Neural cell (in vitro differentiated cells): Measurements from ENCODE around the gene LNPEP. TPM values are rescaled to one million over a fixed set of nuclear protein-coding genes. Genes with fewer than 3 reads are reported as not detected.
A peak's percentile ranks its signal among the peaks of the same experiment; 100 is the strongest.

Experiments
- H2AFZ ChIP-seq: fragments of 200-600, 300-800 bp; sonication (generic), shearing (Covaris generic); 2 replicates; pipeline ENCODE4 v1.6.0; 2014; ENCODE audit warnings: low read depth, mild to moderate bottlenecking, antibody characterized with exemption, low read length, moderate library complexity
- H3F3A ChIP-seq: fragments of 200-600 bp; shearing (Covaris generic); 2 replicates; pipeline ENCODE4 v1.6.1; 2016; ENCODE audit warnings: mild to moderate bottlenecking, moderate library complexity, mixed read lengths, antibody characterized with exemption, low read length; ENCODE audit not compliant: insufficient read depth, poor library complexity, severe bottlenecking
- H3K27ac ChIP-seq: fragments of 200-600, 300-800 bp; sonication (generic), shearing (Covaris generic); 2 replicates; pipeline ENCODE4 v1.5.1; 2014; ENCODE audit warnings: mild to moderate bottlenecking, low read length, moderate library complexity
- H3K27me3 ChIP-seq: fragments of 300-800, 200-600 bp; sonication (generic), shearing (Covaris generic); 2 replicates; pipeline ENCODE4 v1.6.0; 2014; ENCODE audit warnings: mild to moderate bottlenecking, low read depth, low read length, moderate library complexity; ENCODE audit not compliant: insufficient read depth
- H3K36me3 ChIP-seq: fragments of 300-800, 200-600 bp; sonication (generic), shearing (Covaris generic); 2 replicates; pipeline ENCODE4 v1.5.1; 2014; ENCODE audit warnings: mild to moderate bottlenecking, antibody characterized with exemption, low read length, moderate library complexity; ENCODE audit not compliant: insufficient read depth
- H3K4me2 ChIP-seq: fragments of 300-800, 200-600 bp; sonication (generic), shearing (Covaris generic); 2 replicates; pipeline ENCODE4 v1.6.0; 2014; ENCODE audit warnings: mild to moderate bottlenecking, low read length
- H3K4me3 ChIP-seq: fragments of 300-800, 200-600 bp; sonication (generic), shearing (Covaris generic); 2 replicates; pipeline ENCODE4 v1.5.1; 2014; ENCODE audit warnings: mild to moderate bottlenecking, low read length, moderate library complexity
- H3K79me2 ChIP-seq: fragments of 200-600 bp; shearing (Covaris generic); replicated peaks from 2 replicates; pipeline ENCODE4 v1.6.0; 2014; ENCODE audit warnings: mild to moderate bottlenecking, low read length, moderate library complexity; ENCODE audit not compliant: insufficient read depth
- H3K9ac ChIP-seq: fragments of 300-800, 200-600 bp; sonication (generic), shearing (Covaris generic); 2 replicates; pipeline ENCODE4 v1.6.1; 2016; ENCODE audit warnings: mild to moderate bottlenecking, low read length, mixed read lengths
- H3K9me2 ChIP-seq: fragments of 200-600 bp; shearing (Covaris generic); 2 replicates; pipeline ENCODE4 v1.6.1; 2016; ENCODE audit warnings: mild to moderate bottlenecking, low read length, mixed read lengths; ENCODE audit not compliant: insufficient read depth
- H3K9me3 ChIP-seq: fragments of 200-600, 300-800 bp; sonication (generic), shearing (Covaris generic); 2 replicates; pipeline ENCODE4 v1.6.1; 2016; ENCODE audit warnings: mild to moderate bottlenecking, mixed run types, low read length, moderate library complexity, mixed read lengths
- H4K20me1 ChIP-seq: fragments of 200-600 bp; shearing (Covaris generic); 2 replicates; pipeline ENCODE4 v1.6.1; 2016; ENCODE audit warnings: mild to moderate bottlenecking, mixed run types; ENCODE audit not compliant: insufficient read depth
- EP300 ChIP-seq: fragments of 450-650 bp; conservative IDR thresholded peaks from 2 replicates; pipeline ENCODE4 v1.6.1; 2014; ENCODE audit warnings: antibody characterized with exemption, mild to moderate bottlenecking, moderate library complexity; ENCODE audit not compliant: poor library complexity, severe bottlenecking
- EZH2 ChIP-seq: fragments of 200-600, 300-800 bp; shearing (Covaris generic), sonication (generic); IDR thresholded peaks from 2 replicates; pipeline ENCODE4 v1.6.1; 2014; ENCODE audit warnings: antibody characterized with exemption, low read length, borderline replicate concordance, mild to moderate bottlenecking; ENCODE audit not compliant: insufficient read depth, poor library complexity, severe bottlenecking
- MXI1 ChIP-seq: fragments of 450-650 bp; conservative IDR thresholded peaks from 2 replicates; pipeline ENCODE4 v1.6.1; 2014; ENCODE audit warnings: antibody characterized with exemption, mild to moderate bottlenecking; ENCODE audit not compliant: poor library complexity, severe bottlenecking
- POLR2AphosphoS5 ChIP-seq: IDR thresholded peaks from 2 replicates; pipeline ENCODE4 v1.6.1; 2012
- RAD21 ChIP-seq: fragments of 450-650 bp; conservative IDR thresholded peaks from 2 replicates; pipeline ENCODE4 v1.6.1; 2014; ENCODE audit warnings: antibody characterized with exemption, mild to moderate bottlenecking, moderate library complexity
- SMC3 ChIP-seq: fragments of 450-650 bp; conservative IDR thresholded peaks from 2 replicates; pipeline ENCODE4 v1.6.1; 2014; ENCODE audit warnings: antibody characterized with exemption, mild to moderate bottlenecking, moderate library complexity; ENCODE audit not compliant: poor library complexity
- TAF1 ChIP-seq: IDR thresholded peaks from 2 replicates; pipeline ENCODE4 v1.6.1; 2012; ENCODE audit warnings: low read depth
- polyA plus RNA-seq: library from polyadenylated mRNA; depleted of rRNA; stranded (reverse); fragments of >200 nt; gene quantifications from 2 replicates; pipeline ENCODE4 v1.2.3, GENCODE V29; 2014
- TF ChIP-seq, protein P1 (sequence below): IDR thresholded peaks from 2 replicates; pipeline ENCODE4 v1.6.1; 2012; ENCODE audit warnings: borderline replicate concordance
- TF ChIP-seq, protein P2 (sequence below): fragments of 450-650 bp; IDR thresholded peaks from 2 replicates; pipeline ENCODE4 v1.5.1; 2014; ENCODE audit warnings: antibody characterized with exemption, mild to moderate bottlenecking, moderate library complexity; ENCODE audit not compliant: poor library complexity, severe bottlenecking

The LNPEP gene
- polyA plus RNA-seq, 1 donor from 2014 or later, result 25.6 TPM

DNA sequence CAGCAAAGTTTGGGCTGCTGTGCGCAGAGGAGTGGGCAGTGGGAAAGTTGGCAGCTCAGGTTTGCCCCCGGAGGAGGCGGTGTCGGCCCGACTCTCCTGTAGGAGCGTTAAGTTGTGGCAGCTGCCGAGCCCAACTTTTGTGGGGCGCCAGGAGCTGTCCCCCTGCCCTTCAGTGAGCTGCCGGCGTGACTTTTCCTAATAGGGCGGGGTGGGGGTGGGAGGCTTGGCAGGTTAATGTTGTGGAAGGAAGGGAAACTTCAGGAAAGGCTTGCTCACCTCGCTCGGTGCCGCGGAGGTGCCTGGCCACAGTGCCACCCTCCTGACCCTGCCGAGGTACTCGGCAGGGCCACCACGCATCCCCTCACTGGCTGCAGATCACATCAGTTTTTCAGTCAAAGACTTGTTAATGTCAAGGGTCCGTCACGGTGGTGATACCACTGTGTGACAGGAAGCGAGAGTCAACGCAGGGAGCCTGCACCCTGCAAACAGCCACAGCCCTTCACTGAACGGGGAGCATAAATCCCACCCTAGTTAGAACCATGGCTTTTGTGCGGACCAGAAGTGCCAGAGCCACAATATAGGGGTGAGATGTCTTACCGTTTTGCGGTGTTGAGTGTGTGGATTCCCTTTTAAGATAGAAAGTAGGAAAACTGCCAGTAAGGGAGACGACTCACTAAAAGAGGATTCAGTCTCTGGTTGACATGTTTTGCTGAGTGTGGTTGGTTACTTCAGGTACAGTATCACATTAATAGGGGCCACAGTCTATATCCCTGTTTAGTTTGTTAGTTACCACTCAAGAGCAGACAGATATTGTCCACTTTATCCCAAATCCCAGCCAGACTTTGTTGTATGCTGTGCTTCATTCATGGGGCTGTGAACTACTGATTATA is 796 bp downstream of the LNPEP start:
- peak overlapping the region; percentile 98 for H3K27ac ChIP-seq
- H2AFZ ChIP-seq, result no peak overlapping the region
- no peaks in the 10 kb centered on the region for H4K20me1 ChIP-seq
- no peaks in the 10 kb centered on the region for H3K9me2 ChIP-seq
- H3K36me3 ChIP-seq, result no peaks in the 10 kb centered on the region
- peak overlapping the region; percentile 86 for H3K4me2 ChIP-seq
- peaks cover 42% of the 10 kb centered on the region for H3K79me2 ChIP-seq
- no peaks in the 10 kb centered on the region for H3K9me3 ChIP-seq
- H3K27me3 ChIP-seq, result no peaks in the 10 kb centered on the region
- peak overlapping the region; percentile 92 for H3K4me3 ChIP-seq
- H3K9ac ChIP-seq, result peak overlapping the region; percentile 98
- TF ChIP-seq EZH2 (no peak), SMC3 (peak; percentile 19), RAD21 (no peak)
- H3F3A ChIP-seq, result no peaks in the 10 kb centered on the region

GRCh38 chr5:96940586-96940985 is 4.7 kb downstream of the LNPEP start:
- peaks cover 36% of the 10 kb centered on the region for H3K79me2 ChIP-seq
- H3K9ac ChIP-seq, result no peak overlapping the region
- H4K20me1 ChIP-seq, result no peaks in the 10 kb centered on the region
- no peak overlapping the region for H2AFZ ChIP-seq
- no peak overlapping the region for H3K4me3 ChIP-seq
- no peaks in the 10 kb centered on the region for H3K9me2 ChIP-seq
- H3K27ac ChIP-seq, result no peak overlapping the region
- H3K27me3 ChIP-seq, result no peaks in the 10 kb centered on the region
- H3K4me2 ChIP-seq, result no peak overlapping the region
- TF ChIP-seq MXI1 (no peak), POLR2AphosphoS5 (no peak), TAF1 (no peak), RAD21 (no peak)
- H3K36me3 ChIP-seq, result no peaks in the 10 kb centered on the region
- H3K9me3 ChIP-seq, result no peaks in the 10 kb centered on the region
- H3F3A ChIP-seq, result no peaks in the 10 kb centered on the region

- Histone ChIP-seq H3K36me3 (no peaks in the 10 kb centered on the region), H3K27me3 (no peaks in the 10 kb centered on the region), H3K79me2 (peaks cover 36% of the 10 kb centered on the region), H3K4me2 (no peak overlapping the region), H4K20me1 (no peaks in the 10 kb centered on the region), H3K9me3 (no peaks in the 10 kb centered on the region), H2AFZ (no peak overlapping the region), H3K4me3 (no peak overlapping the region), H3F3A (no peaks in the 10 kb centered on the region), H3K27ac (no peak overlapping the region), H3K9me2 (no peaks in the 10 kb centered on the region), H3K9ac (no peak overlapping the region)
- TF ChIP-seq EZH2 (no peak), MXI1 (no peak), TAF1 (no peak), SMC3 (no peak), POLR2AphosphoS5 (no peak), RAD21 (no peak), EP300 (no peak)
- TF ChIP-seq, protein P1, sequence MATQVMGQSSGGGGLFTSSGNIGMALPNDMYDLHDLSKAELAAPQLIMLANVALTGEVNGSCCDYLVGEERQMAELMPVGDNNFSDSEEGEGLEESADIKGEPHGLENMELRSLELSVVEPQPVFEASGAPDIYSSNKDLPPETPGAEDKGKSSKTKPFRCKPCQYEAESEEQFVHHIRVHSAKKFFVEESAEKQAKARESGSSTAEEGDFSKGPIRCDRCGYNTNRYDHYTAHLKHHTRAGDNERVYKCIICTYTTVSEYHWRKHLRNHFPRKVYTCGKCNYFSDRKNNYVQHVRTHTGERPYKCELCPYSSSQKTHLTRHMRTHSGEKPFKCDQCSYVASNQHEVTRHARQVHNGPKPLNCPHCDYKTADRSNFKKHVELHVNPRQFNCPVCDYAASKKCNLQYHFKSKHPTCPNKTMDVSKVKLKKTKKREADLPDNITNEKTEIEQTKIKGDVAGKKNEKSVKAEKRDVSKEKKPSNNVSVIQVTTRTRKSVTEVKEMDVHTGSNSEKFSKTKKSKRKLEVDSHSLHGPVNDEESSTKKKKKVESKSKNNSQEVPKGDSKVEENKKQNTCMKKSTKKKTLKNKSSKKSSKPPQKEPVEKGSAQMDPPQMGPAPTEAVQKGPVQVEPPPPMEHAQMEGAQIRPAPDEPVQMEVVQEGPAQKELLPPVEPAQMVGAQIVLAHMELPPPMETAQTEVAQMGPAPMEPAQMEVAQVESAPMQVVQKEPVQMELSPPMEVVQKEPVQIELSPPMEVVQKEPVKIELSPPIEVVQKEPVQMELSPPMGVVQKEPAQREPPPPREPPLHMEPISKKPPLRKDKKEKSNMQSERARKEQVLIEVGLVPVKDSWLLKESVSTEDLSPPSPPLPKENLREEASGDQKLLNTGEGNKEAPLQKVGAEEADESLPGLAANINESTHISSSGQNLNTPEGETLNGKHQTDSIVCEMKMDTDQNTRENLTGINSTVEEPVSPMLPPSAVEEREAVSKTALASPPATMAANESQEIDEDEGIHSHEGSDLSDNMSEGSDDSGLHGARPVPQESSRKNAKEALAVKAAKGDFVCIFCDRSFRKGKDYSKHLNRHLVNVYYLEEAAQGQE, result no peak
- TF ChIP-seq, protein P2, sequence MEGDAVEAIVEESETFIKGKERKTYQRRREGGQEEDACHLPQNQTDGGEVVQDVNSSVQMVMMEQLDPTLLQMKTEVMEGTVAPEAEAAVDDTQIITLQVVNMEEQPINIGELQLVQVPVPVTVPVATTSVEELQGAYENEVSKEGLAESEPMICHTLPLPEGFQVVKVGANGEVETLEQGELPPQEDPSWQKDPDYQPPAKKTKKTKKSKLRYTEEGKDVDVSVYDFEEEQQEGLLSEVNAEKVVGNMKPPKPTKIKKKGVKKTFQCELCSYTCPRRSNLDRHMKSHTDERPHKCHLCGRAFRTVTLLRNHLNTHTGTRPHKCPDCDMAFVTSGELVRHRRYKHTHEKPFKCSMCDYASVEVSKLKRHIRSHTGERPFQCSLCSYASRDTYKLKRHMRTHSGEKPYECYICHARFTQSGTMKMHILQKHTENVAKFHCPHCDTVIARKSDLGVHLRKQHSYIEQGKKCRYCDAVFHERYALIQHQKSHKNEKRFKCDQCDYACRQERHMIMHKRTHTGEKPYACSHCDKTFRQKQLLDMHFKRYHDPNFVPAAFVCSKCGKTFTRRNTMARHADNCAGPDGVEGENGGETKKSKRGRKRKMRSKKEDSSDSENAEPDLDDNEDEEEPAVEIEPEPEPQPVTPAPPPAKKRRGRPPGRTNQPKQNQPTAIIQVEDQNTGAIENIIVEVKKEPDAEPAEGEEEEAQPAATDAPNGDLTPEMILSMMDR, result no peak
Measured at GRCh38 chr5:96941140-96941539, 5.3 kb downstream of the LNPEP start.
